HG02970 (cell line): ENCODE results near the gene CYP26A1.
"Not testable (repeated sequence)": the region's sequence is repeated elsewhere in the genome, so short reads cannot be mapped to it uniquely, and the experiment has no call there.

Experiments
- ATAC-seq: cut with Tn5 transposase; IDR thresholded peaks from one replicate; pipeline ENCODE4 v1.9.1; 2021; ENCODE audit warnings: mild to moderate bottlenecking, moderate library complexity, moderate number of reproducible peaks; ENCODE audit not compliant: unreplicated experiment, low FRiP score

Gene CYP26A1

DNA sequence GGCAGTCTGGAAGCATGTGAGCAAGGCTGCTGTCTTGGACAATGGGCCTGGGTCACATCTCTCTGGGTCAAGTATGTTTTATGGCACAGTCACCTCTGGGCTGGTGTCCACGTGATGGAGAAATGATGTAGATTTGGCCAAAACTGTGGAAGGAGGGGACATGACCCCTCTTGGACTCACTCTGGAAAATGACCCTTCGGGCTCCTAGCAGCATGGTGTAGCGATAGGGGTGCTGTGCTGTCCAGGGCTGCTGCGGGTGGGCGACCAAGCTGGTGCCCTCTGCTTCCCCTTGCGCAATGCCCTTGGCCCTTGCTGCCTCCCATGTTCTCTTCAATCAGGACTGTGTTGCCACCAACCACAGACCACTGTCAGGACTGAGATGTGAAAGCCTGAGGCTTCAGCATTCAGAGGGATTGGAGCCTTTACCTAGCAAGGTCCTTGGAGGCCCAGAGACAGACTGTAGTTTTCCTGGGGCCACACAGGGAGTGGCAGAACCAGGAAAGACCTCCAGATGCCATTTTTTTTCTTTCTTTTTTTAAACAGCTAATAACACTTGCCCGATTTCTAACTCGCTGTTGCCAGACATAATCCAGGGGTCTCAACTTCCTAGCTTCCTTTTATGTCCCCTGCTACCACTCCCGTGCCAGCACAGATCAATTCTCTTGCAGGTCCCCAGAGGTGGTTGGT is 6.1 kb downstream of the CYP26A1 start:
- ATAC-seq = no peak

DNA sequence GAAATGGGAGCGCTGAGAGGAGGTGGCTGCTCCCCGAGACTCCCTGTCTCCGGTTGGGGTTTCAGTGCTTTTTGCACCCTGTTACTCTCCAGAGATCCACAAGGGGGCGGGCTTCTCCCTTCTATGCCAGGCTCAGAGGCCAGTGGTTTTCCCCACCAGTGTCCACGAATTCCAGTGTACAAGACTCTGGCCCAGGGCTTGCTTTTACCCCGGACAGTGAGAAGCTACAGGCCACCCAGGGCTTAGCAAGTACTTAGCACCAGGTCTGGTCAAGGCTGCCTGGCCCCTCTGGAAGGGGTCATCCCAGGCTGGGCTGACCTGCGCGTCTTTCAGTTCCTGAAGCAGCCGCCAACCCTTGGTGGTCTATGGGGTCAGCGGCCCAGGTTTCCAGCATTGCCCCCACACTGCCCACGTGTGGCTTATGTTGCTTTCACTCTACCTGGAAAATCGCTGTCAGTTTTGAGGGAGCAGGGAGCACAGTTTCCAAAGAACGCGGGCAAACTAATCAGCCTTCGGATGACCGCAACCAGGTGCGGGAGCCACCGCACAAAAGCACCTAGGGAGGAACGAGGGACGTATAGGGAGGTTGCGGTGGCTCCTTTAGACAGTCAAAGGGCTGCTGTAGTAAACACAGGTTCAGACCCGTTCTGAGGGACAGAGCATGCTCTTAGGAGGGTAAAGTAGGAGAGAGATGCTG is 6.8 kb downstream of the CYP26A1 start:
- no peak for ATAC-seq

- ATAC-seq = no peak
Observed at GRCh38 chr10:93081318-93081717, 7.6 kb downstream of the CYP26A1 start.

- no peak for ATAC-seq
Observed at GRCh38 chr10:93081834-93082233, 8.1 kb downstream of the CYP26A1 start.

GRCh38 chr10:93083743-93084539 is 10.2 kb downstream of the CYP26A1 start:
- no peak for ATAC-seq

DNA sequence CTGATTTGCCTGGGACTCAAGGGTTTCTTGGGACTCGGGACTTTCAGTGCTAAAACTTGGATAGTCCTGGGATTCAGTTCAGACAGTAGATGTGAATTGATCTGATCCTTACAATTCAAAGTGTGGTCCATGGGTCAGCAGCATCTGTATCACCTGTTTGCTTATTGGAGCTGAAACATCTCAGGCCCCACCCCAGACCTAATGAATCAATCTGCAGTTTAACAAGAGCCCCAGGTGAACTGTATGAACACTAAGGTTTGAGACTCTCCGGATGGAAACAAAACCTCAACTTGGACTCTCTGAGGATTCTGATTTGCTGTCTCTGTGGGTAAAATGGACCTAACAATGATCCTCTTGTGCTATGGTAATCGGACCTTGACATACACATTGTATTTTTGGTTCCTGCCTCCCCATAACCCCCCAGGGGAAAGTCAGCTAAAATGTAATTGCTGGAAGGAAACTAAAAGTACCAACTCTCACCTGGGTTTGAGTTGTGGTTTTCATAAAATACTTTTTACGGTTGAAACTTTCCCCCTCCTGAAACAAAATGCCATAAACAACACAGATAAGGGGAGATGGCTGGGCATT is 11.7 kb downstream of the CYP26A1 start:
- ATAC-seq = no peak

DNA sequence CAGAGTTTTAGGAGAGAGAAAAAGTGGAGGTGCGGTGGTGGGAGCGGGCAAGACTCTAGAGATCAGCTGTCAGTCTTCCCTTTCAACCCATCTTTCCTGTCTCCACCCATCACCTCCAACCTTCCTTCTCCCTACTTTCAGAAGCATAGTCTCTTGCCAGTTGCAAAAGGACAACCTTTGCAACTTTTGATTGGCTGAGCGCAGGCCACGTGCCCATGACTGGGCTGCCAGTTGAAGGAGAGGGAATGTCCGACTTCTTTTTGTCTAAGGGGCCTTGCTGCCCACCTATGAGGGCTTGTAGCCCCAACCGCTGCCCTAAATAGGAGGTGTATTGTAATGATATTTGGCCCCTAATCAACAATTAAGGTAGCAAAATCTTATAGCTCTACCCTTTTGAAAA is 12.6 kb downstream of the CYP26A1 start:
- ATAC-seq = no peak

DNA sequence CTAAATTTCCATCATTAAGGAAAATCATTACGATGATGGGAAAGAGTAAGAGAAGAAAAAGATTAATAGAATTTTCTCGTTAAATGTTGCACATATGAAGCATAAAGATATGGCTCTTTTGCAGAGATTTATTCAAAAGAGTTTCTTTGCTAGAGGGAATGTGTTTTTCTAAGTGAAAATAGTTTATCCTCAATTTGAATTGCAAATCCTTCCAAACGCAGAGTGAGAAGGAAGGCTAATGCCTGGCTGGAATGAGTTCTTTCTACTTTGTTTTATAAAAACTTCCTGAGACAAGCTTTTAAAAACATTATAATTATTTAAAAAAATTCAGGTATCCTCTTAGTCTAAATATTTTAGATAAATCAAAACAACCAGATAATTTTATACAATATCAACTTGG is 14.2 kb downstream of the CYP26A1 start:
- no peak for ATAC-seq

- no peak for ATAC-seq
Observed at GRCh38 chr10:93088466-93088865, 14.8 kb downstream of the CYP26A1 start.

DNA sequence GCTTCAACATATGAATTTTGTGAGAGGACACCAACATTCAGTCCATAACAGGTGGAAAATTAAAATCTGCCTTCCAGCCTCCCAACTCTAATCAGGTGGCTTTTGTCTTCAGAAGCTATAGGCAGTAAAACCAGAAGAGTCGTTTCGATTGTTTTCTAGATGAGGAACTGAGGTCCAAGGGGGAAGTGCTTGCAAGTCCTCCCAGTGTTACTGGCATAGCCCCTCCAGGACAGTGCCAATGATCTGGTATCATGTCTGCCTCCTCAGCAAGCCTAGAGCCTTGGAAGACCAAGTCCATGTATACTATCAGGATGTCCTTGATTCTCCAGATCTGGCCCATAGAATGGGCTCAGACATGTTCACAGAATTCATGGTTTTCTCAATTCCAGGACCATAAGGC is 16.9 kb downstream of the CYP26A1 start:
- ATAC-seq = no peak

DNA sequence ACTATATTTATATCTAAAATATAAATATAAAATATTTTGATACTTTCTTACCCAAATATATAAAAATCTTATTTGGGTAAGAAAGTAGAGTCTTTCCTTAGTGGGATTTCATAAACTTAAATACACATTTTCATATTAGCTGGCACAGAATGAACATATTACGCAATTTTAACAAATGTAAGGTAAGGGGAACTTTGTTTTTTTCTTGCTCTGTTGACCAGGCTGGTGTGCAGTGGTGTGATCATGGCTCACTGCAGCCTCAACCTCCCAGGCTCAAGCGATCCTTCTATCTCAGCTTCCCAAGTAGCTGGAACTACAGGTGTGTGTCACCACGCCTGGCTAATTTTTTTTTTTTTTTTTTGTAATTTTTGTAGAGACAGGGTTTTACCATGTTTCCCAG is 18.3 kb downstream of the CYP26A1 start:
- no peak for ATAC-seq

DNA sequence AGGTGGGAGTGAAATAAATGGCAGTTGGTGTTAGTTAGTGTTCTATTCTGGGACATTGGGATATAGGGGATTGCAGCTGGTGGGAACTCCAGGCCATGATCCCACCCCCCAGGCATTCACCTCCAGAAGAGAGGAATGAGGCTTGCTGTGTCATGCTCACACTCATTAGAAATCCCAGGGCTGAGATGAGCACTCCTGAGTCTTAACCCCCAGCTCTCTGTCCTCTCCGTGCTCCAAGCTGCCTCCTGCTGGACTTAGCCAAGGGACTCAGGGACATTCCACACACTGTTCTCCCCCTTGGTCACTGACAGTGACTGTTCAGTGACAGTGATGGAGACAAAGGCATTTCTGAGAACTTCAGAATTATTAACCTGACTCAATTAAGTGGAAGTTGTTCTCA is 21.5 kb downstream of the CYP26A1 start:
- ATAC-seq = no peak

- no peak for ATAC-seq
Observed at GRCh38 chr10:93096901-93097300, 23.2 kb downstream of the CYP26A1 start.

- no peak for ATAC-seq
Observed at GRCh38 chr10:93097386-93097785, 23.7 kb downstream of the CYP26A1 start.

DNA sequence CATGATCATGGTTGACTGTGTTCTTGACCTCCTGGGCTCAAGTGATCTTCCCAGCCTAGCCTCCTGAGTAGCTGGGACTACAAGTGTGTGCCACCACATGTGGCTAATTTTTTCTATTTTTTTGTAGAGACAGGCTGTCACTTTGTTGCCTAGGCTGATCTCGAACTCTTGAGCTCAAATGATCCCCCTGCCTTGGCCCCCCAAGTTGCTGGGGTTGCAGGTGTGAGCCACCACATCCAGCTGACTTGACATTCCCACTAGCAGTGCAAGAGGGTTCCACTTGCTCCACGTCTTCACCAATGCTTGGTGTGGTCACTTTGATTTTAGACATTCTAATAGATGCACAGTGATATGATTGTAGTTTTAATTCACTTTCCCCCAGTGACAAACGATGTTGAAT is 25.1 kb downstream of the CYP26A1 start:
- no peak for ATAC-seq

GRCh38 chr10:93099670-93100069 is 26.0 kb downstream of the CYP26A1 start:
- no peak for ATAC-seq

DNA sequence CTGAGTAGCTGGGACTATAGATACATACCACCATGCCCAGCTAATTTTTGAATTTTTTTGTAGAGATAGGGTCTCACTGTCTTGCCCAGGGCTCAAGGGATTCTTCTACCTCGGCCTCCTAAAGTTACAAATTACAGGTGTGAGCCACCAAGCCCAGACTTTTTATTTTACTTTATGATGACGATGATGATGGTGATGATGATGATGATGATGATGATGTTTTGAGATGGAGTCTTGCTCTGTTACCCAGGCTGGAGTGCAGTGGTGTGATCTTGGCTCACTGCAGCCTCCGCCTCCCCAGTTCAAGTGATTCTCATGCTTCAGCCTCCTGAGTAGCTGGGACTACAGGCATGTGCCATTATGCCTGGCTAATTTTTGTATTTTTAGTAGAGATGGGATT is 27.5 kb downstream of the CYP26A1 start:
- not testable (repeated sequence) for ATAC-seq

DNA sequence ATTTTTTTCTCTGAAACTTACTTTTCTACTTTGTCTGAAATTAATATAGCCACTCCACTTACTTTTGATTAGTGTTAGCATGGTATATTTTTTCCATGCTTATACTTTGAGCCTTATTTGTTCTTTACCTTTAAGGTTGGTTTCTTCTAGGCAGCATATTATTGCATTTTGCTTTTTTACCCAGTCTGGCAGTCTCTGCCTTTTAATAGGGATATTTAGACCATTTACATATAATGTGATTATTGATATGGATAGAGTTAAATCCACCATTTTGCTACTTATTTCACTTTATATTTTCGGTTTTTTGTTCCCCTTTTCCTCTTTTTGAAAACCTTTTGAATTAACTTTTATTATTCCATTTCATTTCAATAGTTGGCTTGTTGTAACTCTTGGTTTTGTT is 30.3 kb downstream of the CYP26A1 start:
- ATAC-seq = no peak

DNA sequence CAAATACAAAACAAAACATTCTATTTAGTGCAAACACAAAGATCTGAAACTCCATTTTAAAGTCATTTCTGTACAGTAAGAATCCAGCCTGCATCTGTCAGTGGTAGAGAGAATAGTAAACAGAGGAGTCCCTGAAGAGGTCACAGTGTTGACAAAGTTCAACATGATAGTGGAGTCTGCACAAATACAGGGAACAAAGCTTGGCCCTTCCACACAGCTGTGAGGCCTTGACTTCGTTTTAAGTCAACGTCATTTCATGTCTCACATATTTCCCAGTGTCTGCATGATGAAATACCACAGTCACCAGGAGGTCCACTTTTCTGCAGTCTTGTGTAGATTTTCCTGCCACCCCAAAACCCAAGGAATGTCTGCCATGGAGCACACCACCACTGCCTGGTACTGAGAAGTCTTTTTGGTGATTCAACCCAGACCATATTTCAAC is 33.0 kb downstream of the CYP26A1 start:
- ATAC-seq = no peak

GRCh38 chr10:93110472-93111146 is 36.9 kb downstream of the CYP26A1 start:
- no peak for ATAC-seq
